Breast epithelium (tissue), 4 donors: Measurements from ENCODE around the gene DOLPP1. TPM values are rescaled to one million over a fixed set of nuclear protein-coding genes. Genes with fewer than 3 reads are reported as not detected.
A peak's percentile ranks its signal among the peaks of the same experiment; 100 is the strongest.

Experiments
- DNase-seq, 2 donors: peaks; one replicate each; pipeline ENCODE4 v3.0.0-alpha.2; 2019; ENCODE audit warnings: low spot score in 2 of 2
- H3K27ac ChIP-seq, 2 donors: fragments of 200-600 bp; sonication (generic) in 1 of 2; one replicate each; pipeline ENCODE4 v1.5.1; 2016 to 2019; ENCODE audit warnings: mild to moderate bottlenecking in 1 of 2
- H3K27me3 ChIP-seq, 2 donors: fragments of 200-600 bp; sonication (generic) in 1 of 2; one replicate each; pipeline versions ENCODE4 v1.5.1 to v1.6.0; 2017 to 2019; ENCODE audit warnings: control low read depth in 1 of 2, mild to moderate bottlenecking in 1 of 2
- H3K36me3 ChIP-seq: fragments of 200-600 bp; one replicate; pipeline ENCODE4 v1.5.1; 2019
- H3K4me1 ChIP-seq, 2 donors: fragments of 200-600 bp; sonication (generic); one replicate each; pipeline ENCODE4 v1.5.1; 2016 to 2019; ENCODE audit warnings: control low read depth in 1 of 2
- H3K4me3 ChIP-seq, 3 donors: fragments of 200-600 bp; sonication (generic); 1 replicate in 2 of 3; 2 replicates in 1 of 3; pipeline ENCODE4 v1.5.1; 2016 to 2019; ENCODE audit warnings: mild to moderate bottlenecking in 3 of 3, moderate library complexity in 2 of 3
- H3K9me3 ChIP-seq, 2 donors: fragments of 200-600 bp; sonication (generic) in 1 of 2; one replicate each; pipeline ENCODE4 v1.5.1; 2016 to 2019; ENCODE audit warnings: control low read depth in 1 of 2
- CTCF ChIP-seq, 3 donors: fragments of 450-650 bp; IDR thresholded peaks; one replicate each; pipeline ENCODE4 v1.5.1; 2016 to 2017; ENCODE audit warnings: antibody characterized with exemption in 3 of 3, mild to moderate bottlenecking in 3 of 3, moderate library complexity in 3 of 3
- POLR2A ChIP-seq: fragments of 450-650 bp; IDR thresholded peaks from one replicate; pipeline ENCODE4 v1.6.1; 2016; ENCODE audit warnings: antibody characterized with exemption, mild to moderate bottlenecking, moderate library complexity
- POLR2AphosphoS5 ChIP-seq, 3 donors: sonication (generic); formaldehyde crosslinking; IDR thresholded peaks; one replicate each; pipeline ENCODE4 v1.6.1; 2017; ENCODE audit warnings: antibody characterized with exemption in 3 of 3
- intact Hi-C: fragments of 100-400 bp; cut with DNase I; formaldehyde crosslinking; loops from one replicate; pipeline ENCODE4 v1.15.1; 2023; ENCODE audit warnings: low total_unique reads
- total RNA-seq, 3 donors: library from RNA; depleted of rRNA; stranded (reverse); fragments of >200 nt; gene quantifications; one replicate each; pipeline ENCODE4 v1.1.0, GENCODE V29; 2016

Gene DOLPP1
- total RNA-seq, 3 donors from 2014 or later: 5.6 to 9.2 (median 8.6) TPM

GRCh38 chr9:129139993-129140396 lies 59.1 kb downstream of the DOLPP1 start:
- Histone ChIP-seq H3K4me3 (peak overlapping the region; percentile 36 to 59 (median 53)), H3K36me3 (no peaks in the 10 kb centered on the region), H3K27ac (peak overlapping the region; percentile 98 to 100), H3K9me3 (no peaks in the 10 kb centered on the region), H3K4me1 (peaks cover 33 to 44% of the 10 kb centered on the region in 2 donors), H3K27me3 (no peaks in the 10 kb centered on the region)
- intact Hi-C loops: loop anchor here (2.0 kb wide), 1 partner anchor 471 kb away; no protein-coding TSS in a partner anchor
- DNase-seq: peak; percentile 91 to 96
- peak in 1 of 3 donors; percentile 14 for TF ChIP-seq CTCF (IDR thresholded peaks at IDR 0.05)
- TF ChIP-seq POLR2AphosphoS5 (IDR thresholded peaks at IDR 0.05): peak; percentile 83 to 96 (median 95)
- TF ChIP-seq POLR2A: peak; percentile 55

Other genes with a start within 250 kb of the DOLPP1 start
- gene KYAT1, start 199.2 kb upstream of the DOLPP1 start, total RNA-seq: 1 to 10 TPM; 3.0 to 7.6 (median 7.2) TPM
- 10 to 100 TPM; 26.1 to 52.7 (median 40.6) TPM for gene LRRC8A, start 199.0 kb upstream of the DOLPP1 start, total RNA-seq
- 10 to 100 TPM; 24.3 to 67.0 (median 44.8) TPM for gene PHYHD1, start 160.1 kb upstream of the DOLPP1 start, total RNA-seq
- 10 to 100 TPM; 11.1 to 16.2 (median 14.3) TPM for gene DOLK, start 133.5 kb upstream of the DOLPP1 start, total RNA-seq
- gene NUP188, start 133.4 kb upstream of the DOLPP1 start, total RNA-seq: 10 to 100 TPM; 32.3 to 49.5 (median 36.0) TPM
- gene SH3GLB2, start 52.8 kb upstream of the DOLPP1 start, total RNA-seq: 100 to 1,000 TPM in 2 of 3 donors, 10 to 100 TPM in 1; 59.2 to 227 (median 150) TPM
- gene MIGA2, start 44.5 kb upstream of the DOLPP1 start, total RNA-seq: 10 to 100 TPM; 25.3 to 28.8 (median 27.9) TPM
- 10 to 100 TPM; 18.7 to 74.7 (median 35.7) TPM for gene CRAT, start 29.7 kb downstream of the DOLPP1 start, total RNA-seq
- gene PTPA, start 30.3 kb downstream of the DOLPP1 start, total RNA-seq: 10 to 100 TPM; 34.2 to 83.4 (median 71.1) TPM
- gene IER5L, start 97.2 kb downstream of the DOLPP1 start, total RNA-seq: 10 to 100 TPM in 2 of 3 donors, 1 to 10 TPM in 1; 4.3 to 18.4 (median 18.1) TPM